ENCODE data around the gene VPS35L. TPM values are rescaled to one million over a fixed set of nuclear protein-coding genes. Genes with fewer than 3 reads are reported as not detected.
A peak's percentile ranks its signal among the peaks of the same experiment; 100 is the strongest.

Gene VPS35L
- total and polyA plus RNA-seq, 2 experiments from 2014 or later = 48.0 to 54.6 TPM

GRCh38 chr16:19583665-19584300, 28.3 kb downstream of the VPS35L start:
- H3K4me3 ChIP-seq = no peak overlapping the region

GRCh38 chr16:19588661-19589060, 33.2 kb downstream of the VPS35L start:
- H3K9me2 ChIP-seq (ENCODE audit: insufficient read depth) = no peaks in the 10 kb centered on the region
- H3K79me2 ChIP-seq (replicated peaks; ENCODE audit: insufficient read depth) = no peaks in the 10 kb centered on the region; the same call in 1 of the 2 replicates
- H3K4me1 ChIP-seq (ENCODE audit: insufficient read depth) = no peaks in the 10 kb centered on the region
- no peaks in the 10 kb centered on the region for H3K4me1 Mint-ChIP-seq
- H3K27ac ChIP-seq (ENCODE audit: low read depth) = no peak overlapping the region
- DNase-seq (ENCODE audit: low spot score) = no peak
- H3K27ac Mint-ChIP-seq = no peak overlapping the region
- peaks cover 4% of the 10 kb centered on the region for H3K27me3 Mint-ChIP-seq (ENCODE audit: insufficient read depth, low read depth, poor library complexity)
- no peak overlapping the region for H3K4me3 ChIP-seq
- H3K4me2 ChIP-seq = no peak overlapping the region
- H3K4me3 Mint-ChIP-seq = no peak overlapping the region
- no peaks in the 10 kb centered on the region for H3K27me3 ChIP-seq (ENCODE audit: insufficient read depth)
- peaks cover 5% of the 10 kb centered on the region; the same call in 1 of the 2 replicates for H3K36me3 ChIP-seq (ENCODE audit: insufficient read depth)
- no peak overlapping the region for H2AFZ ChIP-seq
- 0 out of 2 replicates have a peak, but pooled peaks cover 2% of the 10 kb centered on the region for H4K20me1 ChIP-seq (replicated peaks; ENCODE audit: insufficient read depth)
- H3K36me3 Mint-ChIP-seq (ENCODE audit: low read depth) = peaks cover 32% of the 10 kb centered on the region
- ATAC-seq = no peak
- no peaks in the 10 kb centered on the region for H3F3A ChIP-seq (replicated peaks; ENCODE audit: low read depth)
- H3K9me3 Mint-ChIP-seq = no peaks in the 10 kb centered on the region
- TF ChIP-seq EZH2 (IDR thresholded peaks at IDR 0.05; ENCODE audit: low read depth, unreplicated experiment) (no peak), CREB1 (CRISPR knock-in tag; IDR thresholded peaks at IDR 0.05; ENCODE audit: low read depth) (no peak), POLR2AphosphoS5 (IDR thresholded peaks at IDR 0.05; ENCODE audit: low read depth) (no peak), STAT1 (IDR thresholded peaks at IDR 0.05; ENCODE audit: unreplicated experiment) (no peak), REST (IDR thresholded peaks at IDR 0.05; ENCODE audit: unreplicated experiment) (no peak)
- TF ChIP-seq, protein P1, sequence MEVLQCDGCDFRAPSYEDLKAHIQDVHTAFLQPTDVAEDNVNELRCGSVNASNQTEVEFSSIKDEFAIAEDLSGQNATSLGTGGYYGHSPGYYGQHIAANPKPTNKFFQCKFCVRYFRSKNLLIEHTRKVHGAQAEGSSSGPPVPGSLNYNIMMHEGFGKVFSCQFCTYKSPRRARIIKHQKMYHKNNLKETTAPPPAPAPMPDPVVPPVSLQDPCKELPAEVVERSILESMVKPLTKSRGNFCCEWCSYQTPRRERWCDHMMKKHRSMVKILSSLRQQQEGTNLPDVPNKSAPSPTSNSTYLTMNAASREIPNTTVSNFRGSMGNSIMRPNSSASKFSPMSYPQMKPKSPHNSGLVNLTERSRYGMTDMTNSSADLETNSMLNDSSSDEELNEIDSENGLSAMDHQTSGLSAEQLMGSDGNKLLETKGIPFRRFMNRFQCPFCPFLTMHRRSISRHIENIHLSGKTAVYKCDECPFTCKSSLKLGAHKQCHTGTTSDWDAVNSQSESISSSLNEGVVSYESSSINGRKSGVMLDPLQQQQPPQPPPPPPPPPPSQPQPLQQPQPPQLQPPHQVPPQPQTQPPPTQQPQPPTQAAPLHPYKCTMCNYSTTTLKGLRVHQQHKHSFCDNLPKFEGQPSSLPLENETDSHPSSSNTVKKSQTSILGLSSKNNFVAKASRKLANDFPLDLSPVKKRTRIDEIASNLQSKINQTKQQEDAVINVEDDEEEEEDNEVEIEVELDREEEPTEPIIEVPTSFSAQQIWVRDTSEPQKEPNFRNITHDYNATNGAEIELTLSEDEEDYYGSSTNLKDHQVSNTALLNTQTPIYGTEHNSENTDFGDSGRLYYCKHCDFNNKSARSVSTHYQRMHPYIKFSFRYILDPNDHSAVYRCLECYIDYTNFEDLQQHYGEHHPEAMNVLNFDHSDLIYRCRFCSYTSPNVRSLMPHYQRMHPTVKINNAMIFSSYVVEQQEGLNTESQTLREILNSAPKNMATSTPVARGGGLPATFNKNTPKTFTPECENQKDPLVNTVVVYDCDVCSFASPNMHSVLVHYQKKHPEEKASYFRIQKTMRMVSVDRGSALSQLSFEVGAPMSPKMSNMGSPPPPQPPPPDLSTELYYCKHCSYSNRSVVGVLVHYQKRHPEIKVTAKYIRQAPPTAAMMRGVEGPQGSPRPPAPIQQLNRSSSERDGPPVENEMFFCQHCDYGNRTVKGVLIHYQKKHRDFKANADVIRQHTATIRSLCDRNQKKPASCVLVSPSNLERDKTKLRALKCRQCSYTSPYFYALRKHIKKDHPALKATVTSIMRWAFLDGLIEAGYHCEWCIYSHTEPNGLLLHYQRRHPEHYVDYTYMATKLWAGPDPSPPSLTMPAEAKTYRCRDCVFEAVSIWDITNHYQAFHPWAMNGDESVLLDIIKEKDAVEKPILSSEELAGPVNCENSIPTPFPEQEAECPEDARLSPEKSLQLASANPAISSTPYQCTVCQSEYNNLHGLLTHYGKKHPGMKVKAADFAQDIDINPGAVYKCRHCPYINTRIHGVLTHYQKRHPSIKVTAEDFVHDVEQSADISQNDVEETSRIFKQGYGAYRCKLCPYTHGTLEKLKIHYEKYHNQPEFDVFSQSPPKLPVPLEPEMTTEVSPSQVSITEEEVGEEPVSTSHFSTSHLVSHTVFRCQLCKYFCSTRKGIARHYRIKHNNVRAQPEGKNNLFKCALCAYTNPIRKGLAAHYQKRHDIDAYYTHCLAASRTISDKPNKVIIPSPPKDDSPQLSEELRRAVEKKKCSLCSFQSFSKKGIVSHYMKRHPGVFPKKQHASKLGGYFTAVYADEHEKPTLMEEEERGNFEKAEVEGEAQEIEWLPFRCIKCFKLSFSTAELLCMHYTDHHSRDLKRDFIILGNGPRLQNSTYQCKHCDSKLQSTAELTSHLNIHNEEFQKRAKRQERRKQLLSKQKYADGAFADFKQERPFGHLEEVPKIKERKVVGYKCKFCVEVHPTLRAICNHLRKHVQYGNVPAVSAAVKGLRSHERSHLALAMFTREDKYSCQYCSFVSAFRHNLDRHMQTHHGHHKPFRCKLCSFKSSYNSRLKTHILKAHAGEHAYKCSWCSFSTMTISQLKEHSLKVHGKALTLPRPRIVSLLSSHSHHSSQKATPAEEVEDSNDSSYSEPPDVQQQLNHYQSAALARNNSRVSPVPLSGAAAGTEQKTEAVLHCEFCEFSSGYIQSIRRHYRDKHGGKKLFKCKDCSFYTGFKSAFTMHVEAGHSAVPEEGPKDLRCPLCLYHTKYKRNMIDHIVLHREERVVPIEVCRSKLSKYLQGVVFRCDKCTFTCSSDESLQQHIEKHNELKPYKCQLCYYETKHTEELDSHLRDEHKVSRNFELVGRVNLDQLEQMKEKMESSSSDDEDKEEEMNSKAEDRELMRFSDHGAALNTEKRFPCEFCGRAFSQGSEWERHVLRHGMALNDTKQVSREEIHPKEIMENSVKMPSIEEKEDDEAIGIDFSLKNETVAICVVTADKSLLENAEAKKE (CRISPR knock-in tag; IDR thresholded peaks at IDR 0.05) = no peak

More at GRCh38 chr16:19583665-19584300, 28.3 kb downstream of the VPS35L start:
- Mint-ChIP-seq H3K27me3 (ENCODE audit: insufficient read depth, low read depth, poor library complexity) (peaks cover 5% of the 10 kb centered on the region), H3K9me3 (peaks cover 7% of the 10 kb centered on the region), H3K27ac (no peak overlapping the region), H3K4me1 (no peaks in the 10 kb centered on the region), H3K4me3 (no peak overlapping the region), H3K36me3 (ENCODE audit: low read depth) (peaks cover 64% of the 10 kb centered on the region)
- Histone ChIP-seq H3K79me2 (replicated peaks; ENCODE audit: insufficient read depth) (no peaks in the 10 kb centered on the region), H3K4me2 (no peak overlapping the region), H3K27me3 (ENCODE audit: insufficient read depth) (no peaks in the 10 kb centered on the region), H3K36me3 (ENCODE audit: insufficient read depth) (peaks cover 33% of the 10 kb centered on the region), H4K20me1 (replicated peaks; ENCODE audit: insufficient read depth) (0 out of 2 replicates have a peak, but pooled peaks cover 2% of the 10 kb centered on the region), H3K4me1 (ENCODE audit: insufficient read depth) (no peaks in the 10 kb centered on the region), H2AFZ (no peak overlapping the region), H3K9me2 (ENCODE audit: insufficient read depth) (no peaks in the 10 kb centered on the region), H3K27ac (ENCODE audit: low read depth) (no peak overlapping the region), H3F3A (replicated peaks; ENCODE audit: low read depth) (no peaks in the 10 kb centered on the region)
- TF ChIP-seq, protein P2, sequence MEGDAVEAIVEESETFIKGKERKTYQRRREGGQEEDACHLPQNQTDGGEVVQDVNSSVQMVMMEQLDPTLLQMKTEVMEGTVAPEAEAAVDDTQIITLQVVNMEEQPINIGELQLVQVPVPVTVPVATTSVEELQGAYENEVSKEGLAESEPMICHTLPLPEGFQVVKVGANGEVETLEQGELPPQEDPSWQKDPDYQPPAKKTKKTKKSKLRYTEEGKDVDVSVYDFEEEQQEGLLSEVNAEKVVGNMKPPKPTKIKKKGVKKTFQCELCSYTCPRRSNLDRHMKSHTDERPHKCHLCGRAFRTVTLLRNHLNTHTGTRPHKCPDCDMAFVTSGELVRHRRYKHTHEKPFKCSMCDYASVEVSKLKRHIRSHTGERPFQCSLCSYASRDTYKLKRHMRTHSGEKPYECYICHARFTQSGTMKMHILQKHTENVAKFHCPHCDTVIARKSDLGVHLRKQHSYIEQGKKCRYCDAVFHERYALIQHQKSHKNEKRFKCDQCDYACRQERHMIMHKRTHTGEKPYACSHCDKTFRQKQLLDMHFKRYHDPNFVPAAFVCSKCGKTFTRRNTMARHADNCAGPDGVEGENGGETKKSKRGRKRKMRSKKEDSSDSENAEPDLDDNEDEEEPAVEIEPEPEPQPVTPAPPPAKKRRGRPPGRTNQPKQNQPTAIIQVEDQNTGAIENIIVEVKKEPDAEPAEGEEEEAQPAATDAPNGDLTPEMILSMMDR (conservative IDR thresholded peaks at IDR 0.05; ENCODE audit: low read depth in 2 of 2) = peak; percentile 85 to 97
- TF ChIP-seq STAT1 (IDR thresholded peaks at IDR 0.05; ENCODE audit: unreplicated experiment) = no peak
- no peak for TF ChIP-seq POLR2AphosphoS5 (IDR thresholded peaks at IDR 0.05; ENCODE audit: low read depth)
- TF ChIP-seq ZNF114 (CRISPR knock-in tag; IDR thresholded peaks at IDR 0.05) = no peak
- DNase-seq (ENCODE audit: low spot score) = peak; percentile 72
- ATAC-seq = peak; percentile 72
